GM23338 (cell line): ENCODE data around the gene GON7. TPM values are rescaled to one million over a fixed set of nuclear protein-coding genes. Genes with fewer than 3 reads are reported as not detected.

Experiments
- ATAC-seq: fragments of 200-7000 bp; cut with Tn5 transposase; 3 replicates; pipeline ENCODE4 v1.9.1; 2020
- DNase-seq: peaks from one replicate; pipeline ENCODE4 v3.0.0-alpha.2; 2015; ENCODE audit warnings: low spot score
- H2AFZ ChIP-seq: fragments of 200-600 bp; sonication (generic); 2 replicates; pipeline ENCODE4 v1.8.0; 2016; ENCODE audit warnings: antibody characterized with exemption, mild to moderate bottlenecking, moderate library complexity
- H3F3A ChIP-seq: fragments of 200-600 bp; sonication (generic); replicated peaks from 2 replicates; pipeline ENCODE4 v1.8.0; 2017; ENCODE audit warnings: antibody characterized with exemption, mixed run types, low read depth
- H3K27ac ChIP-seq: fragments of 200-600 bp; sonication (generic); 2 replicates; pipeline ENCODE4 v1.6.1; 2016; ENCODE audit warnings: low read depth
- H3K27me3 ChIP-seq: fragments of 200-600 bp; sonication (generic); 2 replicates; pipeline ENCODE4 v1.8.0; 2016; ENCODE audit warnings: mild to moderate bottlenecking, mixed run types, moderate library complexity; ENCODE audit not compliant: insufficient read depth
- H3K36me3 ChIP-seq: fragments of 200-600 bp; sonication (generic); 2 replicates; pipeline ENCODE4 v1.8.0; 2016; ENCODE audit warnings: mild to moderate bottlenecking; ENCODE audit not compliant: insufficient read depth
- H3K4me1 ChIP-seq: fragments of 200-600 bp; sonication (generic); 2 replicates; pipeline ENCODE4 v1.8.0; 2016; ENCODE audit warnings: mild to moderate bottlenecking, moderate library complexity; ENCODE audit not compliant: insufficient read depth
- H3K4me2 ChIP-seq: fragments of 200-600 bp; sonication (generic); 2 replicates; pipeline ENCODE4 v1.7.1; 2017; ENCODE audit warnings: mixed run types
- H3K4me3 ChIP-seq: fragments of 200-600 bp; sonication (generic); 2 replicates; pipeline ENCODE4 v1.6.1; 2016; ENCODE audit warnings: mixed run types
- H3K79me2 ChIP-seq: fragments of 200-600 bp; sonication (generic); replicated peaks from 2 replicates; pipeline ENCODE4 v1.8.0; 2017; ENCODE audit warnings: mild to moderate bottlenecking; ENCODE audit not compliant: insufficient read depth
- H3K9me2 ChIP-seq: fragments of 200-600 bp; sonication (generic); 2 replicates; pipeline ENCODE4 v1.8.0; 2017; ENCODE audit not compliant: insufficient read depth
- H4K20me1 ChIP-seq: fragments of 200-600 bp; sonication (generic); replicated peaks from 2 replicates; pipeline ENCODE4 v1.8.0; 2017; ENCODE audit warnings: mild to moderate bottlenecking; ENCODE audit not compliant: insufficient read depth
- H3K27ac Mint-ChIP-seq: 2 replicates; pipeline ENCODE4 v1.8.0; 2020; ENCODE audit warnings: inconsistent platforms, mild to moderate bottlenecking, moderate library complexity, mixed read lengths
- H3K27me3 Mint-ChIP-seq: 3 replicates; pipeline ENCODE4 v1.8.0; 2022; ENCODE audit warnings: low read depth, mild to moderate bottlenecking, moderate library complexity, mixed read lengths, inconsistent platforms; ENCODE audit not compliant: insufficient read depth, poor library complexity
- H3K36me3 Mint-ChIP-seq: 3 replicates; pipeline ENCODE4 v1.8.0; 2021; ENCODE audit warnings: low read depth, mild to moderate bottlenecking, inconsistent platforms, moderate library complexity, mixed read lengths
- H3K4me1 Mint-ChIP-seq: 3 replicates; pipeline ENCODE4 v1.8.0; 2020; ENCODE audit warnings: mild to moderate bottlenecking, inconsistent platforms, mixed read lengths
- H3K4me3 Mint-ChIP-seq: 3 replicates; pipeline ENCODE4 v1.8.0; 2021; ENCODE audit warnings: moderate library complexity, mild to moderate bottlenecking, inconsistent platforms, mixed read lengths
- H3K9me3 Mint-ChIP-seq: 3 replicates; pipeline ENCODE4 v1.8.0; 2020; ENCODE audit warnings: moderate library complexity, mild to moderate bottlenecking, inconsistent platforms, mixed read lengths
- CREB1 ChIP-seq: fragments of 250-450 bp; sonication (Bioruptor Pico); IDR thresholded peaks from 2 replicates; pipeline ENCODE4 v1.5.0; 2020; ENCODE audit warnings: low read depth, mild to moderate bottlenecking, moderate library complexity
- JUNB ChIP-seq: IDR thresholded peaks from one replicate; pipeline ENCODE4 v1.6.1; 2016; ENCODE audit warnings: antibody characterized with exemption; ENCODE audit not compliant: unreplicated experiment
- POLR2AphosphoS5 ChIP-seq: IDR thresholded peaks from 2 replicates; pipeline ENCODE4 v1.6.1; 2016; ENCODE audit warnings: antibody characterized with exemption, low read depth
- REST ChIP-seq: IDR thresholded peaks from one replicate; pipeline ENCODE4 v1.6.1; 2018; ENCODE audit warnings: antibody characterized with exemption; ENCODE audit not compliant: unreplicated experiment
- STAT1 ChIP-seq: IDR thresholded peaks from one replicate; pipeline ENCODE4 v1.6.1; 2016; ENCODE audit warnings: antibody characterized with exemption; ENCODE audit not compliant: unreplicated experiment
- ZNF114 ChIP-seq: fragments of 250-450 bp; sonication (Bioruptor Pico); IDR thresholded peaks from 2 replicates; pipeline ENCODE4 v1.5.0; 2020; ENCODE audit warnings: mild to moderate bottlenecking, moderate library complexity
- ZNF331 ChIP-seq: fragments of 250-450 bp; sonication (Bioruptor Pico); IDR thresholded peaks from 2 replicates; pipeline ENCODE4 v1.5.0; 2020; ENCODE audit warnings: low read depth, mild to moderate bottlenecking, moderate library complexity
- polyA plus RNA-seq: library from polyadenylated mRNA; unstranded; fragments of >200 nt; fragmentation: Nextera tagmentation; extraction: Ambion mirVana; gene quantifications from 2 replicates; pipeline ENCODE4 v1.2.1, GENCODE V29; 2016
- total RNA-seq: library from RNA; depleted of rRNA; stranded (reverse); fragments of >200 nt; shearing (Covaris generic); gene quantifications from 2 replicates; pipeline ENCODE4 v1.2.3, GENCODE V29; 2014
- TF ChIP-seq, protein P1 (sequence below): fragments of 250-450 bp; sonication (Bioruptor Pico); IDR thresholded peaks from 2 replicates; pipeline ENCODE4 v1.5.0; 2020; ENCODE audit warnings: mild to moderate bottlenecking, moderate library complexity

Gene GON7
- total and polyA plus RNA-seq, 2 experiments from 2014 or later = 12.8 to 16.6 TPM

DNA sequence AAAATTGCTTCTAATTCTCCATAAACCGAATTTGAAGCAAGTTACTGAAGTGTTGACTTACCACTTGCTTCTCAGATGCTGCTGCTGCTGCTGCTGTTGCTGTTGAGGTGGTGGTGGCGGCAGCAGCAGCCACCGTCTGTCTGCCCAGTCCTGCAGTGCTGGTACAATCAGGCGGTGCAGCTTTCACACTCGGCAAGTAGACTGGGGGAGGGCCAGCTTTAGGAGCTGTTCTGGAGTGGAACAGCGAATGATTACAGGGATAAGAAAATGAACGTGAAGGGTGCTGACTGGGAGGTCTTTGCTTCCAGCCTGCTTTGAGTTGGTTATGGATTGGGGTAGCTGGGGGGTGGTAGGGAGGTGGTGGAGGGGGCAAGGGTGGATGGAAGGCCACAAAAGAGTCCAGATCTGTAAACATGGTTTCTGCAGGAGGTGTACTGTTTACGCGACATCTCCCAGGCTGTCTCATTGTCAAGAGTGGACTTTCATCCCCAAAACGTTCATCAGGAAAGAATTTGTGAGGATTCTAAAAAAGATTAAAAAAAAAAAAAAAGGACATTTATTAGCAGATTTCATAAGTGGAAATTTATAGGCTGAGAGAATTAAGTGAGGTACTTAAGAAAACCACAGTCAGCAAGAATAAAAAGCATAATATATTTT lies 39.0 kb upstream of the GON7 start:
- H3K4me3 ChIP-seq = no peak overlapping the region
- H4K20me1 ChIP-seq = no peaks in the 10 kb centered on the region
- Mint-ChIP-seq H3K36me3 (peaks cover 30% of the 10 kb centered on the region), H3K27ac (no peak overlapping the region), H3K4me3 (no peak overlapping the region), H3K27me3 (peaks cover 2% of the 10 kb centered on the region), H3K9me3 (no peaks in the 10 kb centered on the region), H3K4me1 (peaks cover 9% of the 10 kb centered on the region; the same call in 2 of the 3 replicates)
- no peak overlapping the region for H3K27ac ChIP-seq
- H3K4me2 ChIP-seq = no peak overlapping the region
- H2AFZ ChIP-seq = no peak overlapping the region
- TF ChIP-seq CREB1 (CRISPR knock-in tag) (no peak), ZNF331 (CRISPR knock-in tag) (no peak), JUNB (no peak), STAT1 (no peak), ZNF114 (no peak), POLR2AphosphoS5 (no peak), REST (no peak)
- TF ChIP-seq, protein P1, sequence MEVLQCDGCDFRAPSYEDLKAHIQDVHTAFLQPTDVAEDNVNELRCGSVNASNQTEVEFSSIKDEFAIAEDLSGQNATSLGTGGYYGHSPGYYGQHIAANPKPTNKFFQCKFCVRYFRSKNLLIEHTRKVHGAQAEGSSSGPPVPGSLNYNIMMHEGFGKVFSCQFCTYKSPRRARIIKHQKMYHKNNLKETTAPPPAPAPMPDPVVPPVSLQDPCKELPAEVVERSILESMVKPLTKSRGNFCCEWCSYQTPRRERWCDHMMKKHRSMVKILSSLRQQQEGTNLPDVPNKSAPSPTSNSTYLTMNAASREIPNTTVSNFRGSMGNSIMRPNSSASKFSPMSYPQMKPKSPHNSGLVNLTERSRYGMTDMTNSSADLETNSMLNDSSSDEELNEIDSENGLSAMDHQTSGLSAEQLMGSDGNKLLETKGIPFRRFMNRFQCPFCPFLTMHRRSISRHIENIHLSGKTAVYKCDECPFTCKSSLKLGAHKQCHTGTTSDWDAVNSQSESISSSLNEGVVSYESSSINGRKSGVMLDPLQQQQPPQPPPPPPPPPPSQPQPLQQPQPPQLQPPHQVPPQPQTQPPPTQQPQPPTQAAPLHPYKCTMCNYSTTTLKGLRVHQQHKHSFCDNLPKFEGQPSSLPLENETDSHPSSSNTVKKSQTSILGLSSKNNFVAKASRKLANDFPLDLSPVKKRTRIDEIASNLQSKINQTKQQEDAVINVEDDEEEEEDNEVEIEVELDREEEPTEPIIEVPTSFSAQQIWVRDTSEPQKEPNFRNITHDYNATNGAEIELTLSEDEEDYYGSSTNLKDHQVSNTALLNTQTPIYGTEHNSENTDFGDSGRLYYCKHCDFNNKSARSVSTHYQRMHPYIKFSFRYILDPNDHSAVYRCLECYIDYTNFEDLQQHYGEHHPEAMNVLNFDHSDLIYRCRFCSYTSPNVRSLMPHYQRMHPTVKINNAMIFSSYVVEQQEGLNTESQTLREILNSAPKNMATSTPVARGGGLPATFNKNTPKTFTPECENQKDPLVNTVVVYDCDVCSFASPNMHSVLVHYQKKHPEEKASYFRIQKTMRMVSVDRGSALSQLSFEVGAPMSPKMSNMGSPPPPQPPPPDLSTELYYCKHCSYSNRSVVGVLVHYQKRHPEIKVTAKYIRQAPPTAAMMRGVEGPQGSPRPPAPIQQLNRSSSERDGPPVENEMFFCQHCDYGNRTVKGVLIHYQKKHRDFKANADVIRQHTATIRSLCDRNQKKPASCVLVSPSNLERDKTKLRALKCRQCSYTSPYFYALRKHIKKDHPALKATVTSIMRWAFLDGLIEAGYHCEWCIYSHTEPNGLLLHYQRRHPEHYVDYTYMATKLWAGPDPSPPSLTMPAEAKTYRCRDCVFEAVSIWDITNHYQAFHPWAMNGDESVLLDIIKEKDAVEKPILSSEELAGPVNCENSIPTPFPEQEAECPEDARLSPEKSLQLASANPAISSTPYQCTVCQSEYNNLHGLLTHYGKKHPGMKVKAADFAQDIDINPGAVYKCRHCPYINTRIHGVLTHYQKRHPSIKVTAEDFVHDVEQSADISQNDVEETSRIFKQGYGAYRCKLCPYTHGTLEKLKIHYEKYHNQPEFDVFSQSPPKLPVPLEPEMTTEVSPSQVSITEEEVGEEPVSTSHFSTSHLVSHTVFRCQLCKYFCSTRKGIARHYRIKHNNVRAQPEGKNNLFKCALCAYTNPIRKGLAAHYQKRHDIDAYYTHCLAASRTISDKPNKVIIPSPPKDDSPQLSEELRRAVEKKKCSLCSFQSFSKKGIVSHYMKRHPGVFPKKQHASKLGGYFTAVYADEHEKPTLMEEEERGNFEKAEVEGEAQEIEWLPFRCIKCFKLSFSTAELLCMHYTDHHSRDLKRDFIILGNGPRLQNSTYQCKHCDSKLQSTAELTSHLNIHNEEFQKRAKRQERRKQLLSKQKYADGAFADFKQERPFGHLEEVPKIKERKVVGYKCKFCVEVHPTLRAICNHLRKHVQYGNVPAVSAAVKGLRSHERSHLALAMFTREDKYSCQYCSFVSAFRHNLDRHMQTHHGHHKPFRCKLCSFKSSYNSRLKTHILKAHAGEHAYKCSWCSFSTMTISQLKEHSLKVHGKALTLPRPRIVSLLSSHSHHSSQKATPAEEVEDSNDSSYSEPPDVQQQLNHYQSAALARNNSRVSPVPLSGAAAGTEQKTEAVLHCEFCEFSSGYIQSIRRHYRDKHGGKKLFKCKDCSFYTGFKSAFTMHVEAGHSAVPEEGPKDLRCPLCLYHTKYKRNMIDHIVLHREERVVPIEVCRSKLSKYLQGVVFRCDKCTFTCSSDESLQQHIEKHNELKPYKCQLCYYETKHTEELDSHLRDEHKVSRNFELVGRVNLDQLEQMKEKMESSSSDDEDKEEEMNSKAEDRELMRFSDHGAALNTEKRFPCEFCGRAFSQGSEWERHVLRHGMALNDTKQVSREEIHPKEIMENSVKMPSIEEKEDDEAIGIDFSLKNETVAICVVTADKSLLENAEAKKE (CRISPR knock-in tag) = no peak
- H3K27me3 ChIP-seq = no peaks in the 10 kb centered on the region
- no peaks in the 10 kb centered on the region for H3K9me2 ChIP-seq
- H3K36me3 ChIP-seq = peaks cover 17% of the 10 kb centered on the region
- DNase-seq (no peak), ATAC-seq (no peak)
- H3K4me1 ChIP-seq = no peaks in the 10 kb centered on the region
- no peaks in the 10 kb centered on the region for H3K79me2 ChIP-seq
- H3F3A ChIP-seq = no peaks in the 10 kb centered on the region
